ENCODE results near the gene SMYD3.

GRCh38 chr1:246037832-246038231, 469.2 kb downstream of the SMYD3 start:
- TF ChIP-seq CTCF (IDR thresholded peaks at IDR 0.05) (no peak), POLR2A (IDR thresholded peaks at IDR 0.05) (no peak), POLR2AphosphoS5 (IDR thresholded peaks at IDR 0.05) (no peak)
